HG03135 (cell line): ENCODE data around the gene MSI2.

Source experiments
- ATAC-seq: cut with Tn5 transposase; IDR thresholded peaks from one replicate; pipeline ENCODE4 v1.9.1; 2021; ENCODE audit warnings: mild to moderate bottlenecking, moderate library complexity; ENCODE audit not compliant: unreplicated experiment

The MSI2 gene

DNA sequence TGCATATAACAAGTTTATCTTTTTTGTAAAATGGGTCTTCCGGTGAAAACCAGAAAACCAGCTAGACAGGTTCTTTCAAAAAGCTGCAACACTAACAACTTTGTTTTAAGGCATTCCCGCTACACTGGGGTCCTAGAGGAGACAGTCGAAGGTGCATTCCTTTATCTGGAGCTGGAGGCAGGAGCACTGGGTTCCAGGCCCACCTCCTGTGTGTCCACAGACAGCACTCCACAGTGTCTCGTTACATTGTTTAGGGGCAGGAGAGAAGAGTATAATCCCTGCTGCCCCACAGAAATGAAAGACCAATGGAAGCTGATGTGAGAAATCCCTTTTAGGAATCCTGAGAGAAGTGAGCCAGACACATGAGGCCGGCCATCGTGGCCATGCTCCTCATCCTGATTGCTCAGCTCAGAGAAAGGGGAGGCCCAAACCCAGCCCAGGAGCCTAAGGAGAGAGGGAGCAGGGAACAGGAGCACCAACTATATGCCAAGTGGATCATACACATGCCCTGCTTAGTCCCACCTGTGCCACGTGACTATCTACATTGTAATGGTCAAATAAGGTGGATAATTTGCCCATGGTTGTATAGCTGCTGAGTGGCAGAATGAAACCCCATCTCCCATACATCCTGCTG, 429.3 kb downstream of the MSI2 start:
- no peak for ATAC-seq

DNA sequence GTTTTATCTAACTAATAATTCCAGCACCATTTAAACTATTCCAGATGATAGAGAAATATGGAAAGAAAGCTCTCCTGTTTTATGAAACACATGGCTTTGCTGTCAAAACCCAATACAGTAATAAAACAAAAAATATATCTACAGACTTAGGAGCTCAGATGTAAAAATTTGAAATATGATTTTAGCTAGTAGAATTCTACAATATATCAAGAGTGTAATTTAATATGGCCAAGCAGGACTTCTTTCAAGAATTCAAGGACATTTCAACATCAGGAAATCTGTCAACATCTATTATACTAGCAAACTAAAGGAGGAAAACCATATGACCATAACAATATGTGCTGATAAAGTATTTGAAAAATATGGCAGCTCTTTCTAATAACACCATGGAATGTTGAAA, 431.3 kb downstream of the MSI2 start:
- no peak for ATAC-seq

DNA sequence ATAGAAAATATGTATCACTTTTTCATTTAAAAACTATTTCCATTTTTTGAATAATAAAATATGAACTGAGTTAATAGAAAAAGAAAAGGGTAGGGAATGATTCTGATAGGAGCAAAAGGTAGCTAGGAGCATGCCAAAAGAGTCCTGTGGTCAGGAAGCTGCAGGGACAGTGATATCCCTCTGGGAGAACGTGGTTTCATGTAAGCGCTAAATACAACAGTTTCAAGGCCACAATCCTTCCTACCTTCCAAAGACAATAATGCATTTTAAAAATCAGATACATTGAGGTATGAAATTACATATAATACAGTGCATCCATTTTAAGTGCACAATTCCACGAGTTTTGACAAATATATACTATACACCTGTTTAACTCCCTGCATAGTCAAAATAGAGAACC, 432.9 kb downstream of the MSI2 start:
- ATAC-seq: no peak

DNA sequence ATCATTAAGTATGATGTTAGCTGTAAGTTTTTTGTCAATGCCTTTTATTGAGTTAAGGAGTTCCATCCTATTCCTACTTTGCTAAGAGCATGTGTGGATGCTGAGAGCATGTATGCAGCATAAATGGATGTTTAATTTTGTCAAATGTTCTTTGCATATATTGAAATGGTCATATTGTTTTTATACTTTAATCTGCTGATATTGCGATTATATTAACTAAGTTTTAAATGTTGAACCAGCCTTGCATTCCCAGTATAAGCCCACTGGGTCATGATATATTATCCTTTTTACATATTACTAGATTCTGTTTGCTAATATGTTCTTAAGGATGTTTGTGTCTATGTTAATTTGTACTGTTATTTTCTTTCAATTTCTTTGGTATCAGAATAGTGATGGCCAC, 435.6 kb downstream of the MSI2 start:
- ATAC-seq: no peak

DNA sequence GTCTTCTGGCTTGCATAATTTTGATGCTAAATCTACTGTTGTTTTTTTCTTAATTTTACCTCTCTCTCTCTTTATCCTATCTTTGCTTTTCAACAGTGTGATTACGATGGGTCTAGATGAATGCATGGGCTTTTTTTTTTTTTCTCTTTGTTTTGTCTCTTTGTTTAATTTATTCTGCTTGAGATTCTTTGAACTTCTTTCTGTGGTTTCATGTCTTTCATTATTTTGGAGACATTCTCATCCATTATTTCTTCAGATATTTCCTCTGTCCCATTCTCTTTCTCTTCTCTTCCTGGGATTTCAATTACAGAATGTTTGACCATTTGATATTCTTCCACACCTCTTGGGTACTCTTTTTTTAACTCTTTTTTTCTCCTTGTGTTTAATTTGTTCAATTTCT, 436.4 kb downstream of the MSI2 start:
- ATAC-seq: no peak

DNA sequence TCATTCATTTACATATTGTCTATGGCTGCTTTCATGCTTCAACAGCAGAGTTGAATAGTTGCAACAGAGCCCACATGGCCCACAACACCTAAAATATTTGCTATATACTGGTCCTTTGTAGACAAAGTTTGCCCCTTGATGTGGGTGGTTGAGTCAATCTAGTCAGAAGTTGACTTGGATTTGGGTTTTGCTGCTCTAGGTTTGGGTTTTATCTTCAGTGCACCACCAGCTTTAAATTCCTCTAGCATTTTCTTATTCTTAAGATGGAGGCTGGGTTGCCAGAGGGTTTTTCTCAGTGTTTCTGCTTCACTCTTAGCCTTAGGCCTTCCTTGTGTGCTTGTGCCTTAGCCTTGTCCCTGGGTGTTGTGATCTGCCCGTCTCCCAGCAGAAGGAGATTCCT, 437.7 kb downstream of the MSI2 start:
- no peak for ATAC-seq

DNA sequence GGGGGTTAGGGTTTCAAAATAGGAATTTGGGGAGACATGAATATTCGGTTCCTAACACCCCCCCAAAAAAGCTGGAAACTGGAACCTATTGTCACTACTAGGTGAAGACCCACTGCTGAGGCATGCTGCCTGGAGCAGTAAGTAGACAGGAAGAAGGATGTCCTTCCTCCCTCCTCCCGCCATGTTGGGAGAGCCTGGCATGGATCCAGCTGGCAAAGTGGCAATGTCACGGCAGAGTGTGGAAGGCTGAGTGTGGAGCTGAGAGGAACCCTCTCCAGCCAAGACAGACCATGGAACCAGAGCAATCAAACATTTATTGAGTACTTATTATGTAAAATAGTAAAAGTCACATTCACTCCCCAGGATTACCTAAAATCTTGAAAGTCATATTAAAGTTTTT, 439.7 kb downstream of the MSI2 start:
- no peak for ATAC-seq

DNA sequence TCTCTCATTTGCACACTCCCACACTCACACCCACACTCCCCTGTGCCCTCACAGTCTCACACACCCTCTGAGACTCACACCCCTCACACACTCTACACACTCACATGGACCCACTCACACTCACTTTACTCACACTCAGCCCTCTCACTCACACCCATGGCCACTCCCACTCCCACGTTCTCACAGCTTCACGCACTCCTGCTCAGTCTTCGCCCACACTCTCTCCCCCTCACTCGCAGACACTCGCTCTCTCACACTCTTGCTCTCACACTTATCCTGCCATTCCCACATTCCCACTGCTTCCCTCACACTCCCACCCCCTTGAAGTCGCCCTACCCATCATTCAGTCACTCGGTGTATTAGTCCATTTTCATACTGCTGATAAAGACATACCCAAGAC, 440.9 kb downstream of the MSI2 start:
- no peak for ATAC-seq

DNA sequence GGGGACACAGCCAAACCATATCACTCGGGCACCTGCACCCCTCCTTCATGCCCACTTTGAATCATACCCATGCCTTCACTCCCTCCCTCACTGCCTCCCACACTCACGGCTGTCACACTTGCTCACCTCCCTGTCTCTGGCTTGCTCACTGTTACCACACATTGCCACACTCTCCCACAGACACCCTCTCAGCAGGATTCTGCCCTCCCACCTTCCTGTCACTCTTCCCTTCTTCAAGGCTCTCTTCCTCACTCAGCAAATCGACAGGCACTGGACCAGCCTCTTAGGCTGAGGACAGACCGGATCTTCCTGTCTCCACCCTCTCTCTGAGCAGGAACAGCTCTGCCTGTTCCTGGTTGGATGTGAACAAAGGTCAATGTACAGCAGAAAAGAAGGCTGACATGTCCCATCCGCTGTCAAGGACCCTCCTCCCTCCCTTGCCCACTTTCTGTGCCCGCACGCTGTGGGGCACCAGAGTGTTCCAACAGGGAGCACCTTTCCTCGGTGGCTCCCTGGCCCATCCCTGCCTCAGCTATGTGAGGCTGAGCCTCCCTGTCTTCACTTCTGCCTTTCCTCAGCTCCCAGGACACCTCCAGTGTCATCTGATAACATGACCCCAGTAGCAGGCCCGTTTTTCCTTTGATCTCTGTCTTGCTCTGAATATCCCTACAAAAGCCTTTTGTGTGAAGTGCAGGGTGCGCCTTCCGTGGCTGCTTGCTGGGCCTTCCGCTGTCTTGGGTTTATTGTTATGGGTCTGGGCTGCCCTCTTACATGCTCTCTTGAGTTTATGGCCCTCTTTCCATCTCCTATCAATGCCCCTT, 441.8 kb downstream of the MSI2 start:
- no peak for ATAC-seq

DNA sequence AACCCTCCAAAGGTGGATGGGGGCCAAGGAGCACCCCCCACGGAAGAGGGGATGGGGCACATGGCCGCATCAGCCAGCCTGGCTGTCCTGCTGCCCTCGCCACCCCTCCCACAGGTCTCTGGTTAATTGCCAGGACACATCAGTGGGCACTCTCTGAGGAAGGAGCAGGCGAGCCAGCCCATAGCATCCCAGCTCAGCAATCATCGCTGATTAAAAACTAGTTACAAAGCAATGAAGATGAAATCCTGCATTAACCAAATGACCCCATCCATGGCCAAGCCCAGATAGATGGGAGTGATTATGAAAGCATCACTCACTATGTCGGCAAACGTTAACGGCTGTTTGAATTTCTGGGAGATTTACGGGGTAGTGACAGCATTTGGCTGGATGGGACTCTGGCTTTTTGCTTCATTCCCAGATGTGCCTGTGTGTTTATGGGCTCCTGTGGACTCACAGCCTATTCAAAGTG, 443.5 kb downstream of the MSI2 start:
- no peak for ATAC-seq

DNA sequence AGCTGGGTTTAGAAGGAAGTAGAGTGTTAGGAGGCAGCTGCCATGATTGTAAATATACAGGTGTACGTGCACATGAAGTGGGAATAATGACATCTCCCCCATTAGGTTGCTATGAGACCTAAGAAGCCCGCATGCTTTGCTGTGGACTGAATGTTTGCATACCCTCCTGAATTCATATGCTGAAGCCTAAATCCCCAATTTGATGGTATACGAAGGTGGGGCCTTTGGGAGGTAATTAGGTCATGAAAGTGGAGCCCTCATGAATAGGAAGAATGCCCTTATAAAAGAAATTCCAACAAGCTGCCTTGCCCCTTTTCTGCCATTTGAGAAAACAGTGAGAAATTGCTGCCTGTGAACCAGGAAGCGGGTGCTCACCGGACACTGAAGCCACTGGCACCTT, 444.8 kb downstream of the MSI2 start:
- no peak for ATAC-seq

DNA sequence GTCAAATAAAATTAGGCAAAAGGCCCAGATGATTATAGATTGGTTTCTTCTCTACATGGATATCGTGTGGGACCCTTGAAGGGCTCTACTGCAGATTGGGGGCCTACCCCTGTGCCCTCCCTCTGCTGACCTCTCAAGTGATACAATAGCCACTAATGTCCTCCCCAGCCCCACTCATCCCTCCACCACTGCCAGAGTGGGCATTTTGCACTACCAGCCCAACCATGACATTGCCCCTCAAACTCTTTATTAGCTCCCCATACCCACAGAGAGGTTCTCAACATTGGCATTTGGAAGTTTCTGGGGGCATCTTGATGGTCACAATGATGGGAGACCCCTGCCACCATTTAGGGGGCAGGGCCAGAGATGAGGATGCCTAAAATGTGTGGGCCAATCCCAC, 446.9 kb downstream of the MSI2 start:
- ATAC-seq: no peak

DNA sequence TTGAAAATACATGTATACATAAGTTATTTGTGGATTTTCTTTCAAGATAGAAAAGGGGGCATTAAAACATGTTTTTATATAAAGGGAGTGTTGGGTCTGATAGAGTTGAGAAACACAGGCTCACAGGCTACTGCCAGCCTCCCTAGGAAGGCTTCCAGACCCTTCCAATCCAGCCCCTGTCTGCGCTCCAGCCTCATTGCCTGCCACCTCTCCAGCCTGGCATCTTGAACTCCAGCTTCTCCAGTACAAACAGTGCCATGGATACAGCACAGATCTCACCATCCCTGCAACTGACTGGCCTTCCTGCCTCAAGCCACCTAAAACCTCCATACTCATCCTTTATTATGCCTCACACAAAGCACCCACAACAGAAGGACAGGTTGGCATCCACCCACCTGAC, 448.1 kb downstream of the MSI2 start:
- no peak for ATAC-seq

DNA sequence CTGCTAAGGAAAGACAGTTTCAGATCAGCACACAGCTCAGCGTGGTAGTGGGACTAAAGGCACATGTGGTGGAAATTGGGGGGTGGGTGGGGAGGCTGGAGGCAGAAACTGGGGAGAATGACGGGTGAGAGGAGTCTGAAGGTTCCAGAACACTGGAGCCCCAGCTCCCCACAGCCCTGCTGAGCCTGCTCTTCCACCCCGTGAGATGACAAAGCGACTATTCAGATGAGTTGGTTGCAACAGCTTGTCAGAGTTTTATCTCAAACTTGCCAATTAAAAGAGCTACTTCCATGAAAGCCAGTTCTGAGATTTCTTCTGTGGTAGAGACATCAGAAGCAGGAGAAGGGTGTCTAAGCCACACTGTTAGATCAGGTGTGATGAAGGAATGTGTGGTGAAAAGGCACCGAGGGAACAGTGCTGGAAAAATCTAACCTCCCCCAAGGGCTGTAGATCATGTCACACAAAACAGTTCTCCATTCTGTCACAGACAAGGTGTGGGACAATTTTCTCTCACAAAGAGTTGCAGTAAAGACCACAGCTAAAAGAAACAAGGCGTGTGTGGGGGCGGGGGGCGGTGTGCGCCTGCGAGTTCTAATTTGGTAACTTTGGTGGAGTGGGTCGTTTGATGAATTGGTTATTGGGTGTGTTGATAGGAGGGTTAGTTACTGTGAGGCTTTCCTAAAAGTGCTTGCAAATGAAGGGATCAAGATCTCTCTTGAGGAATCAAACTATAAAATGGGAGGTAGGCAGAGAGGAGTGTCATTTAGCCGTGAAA, 449.8 kb downstream of the MSI2 start:
- ATAC-seq: no peak

DNA sequence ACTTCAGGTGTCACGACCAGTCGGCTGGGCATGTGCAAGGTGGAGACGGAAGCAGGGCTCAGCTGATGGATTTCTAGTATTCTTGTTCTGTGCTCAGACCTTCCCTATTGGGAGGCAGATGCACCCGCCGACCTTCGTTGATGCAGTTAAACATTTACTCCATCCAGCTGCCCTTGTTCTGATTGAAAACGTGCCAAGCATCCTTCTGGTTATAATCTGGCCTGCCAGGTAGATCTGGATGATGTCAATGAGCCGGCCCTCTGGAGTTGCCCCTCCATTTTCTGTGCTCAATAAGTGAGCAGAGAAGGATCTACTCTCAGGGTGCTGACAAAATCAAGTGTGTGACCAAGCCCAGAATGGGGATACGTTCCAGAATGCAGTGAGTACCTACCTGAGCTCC, 450.4 kb downstream of the MSI2 start:
- ATAC-seq: no peak

DNA sequence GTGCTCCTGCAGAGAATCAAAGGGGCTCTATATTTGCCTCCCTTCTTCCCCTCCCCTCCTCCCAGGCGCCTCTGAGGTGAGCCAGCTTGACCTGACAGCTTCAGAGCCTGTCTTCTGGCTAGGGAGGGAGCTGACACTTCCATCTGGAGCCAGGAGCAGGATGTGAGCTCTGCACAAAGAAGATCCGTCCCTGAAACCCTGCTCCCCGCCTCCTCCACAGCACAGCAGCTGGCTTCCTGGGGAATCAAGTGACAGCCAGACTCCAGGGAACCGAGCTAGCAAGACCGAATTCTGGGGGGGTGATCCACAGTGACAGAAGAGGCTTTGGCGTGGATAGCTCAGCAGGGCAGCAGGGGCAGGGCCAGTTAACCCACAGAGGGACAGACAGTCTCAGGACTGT, 451.6 kb downstream of the MSI2 start:
- ATAC-seq: no peak

DNA sequence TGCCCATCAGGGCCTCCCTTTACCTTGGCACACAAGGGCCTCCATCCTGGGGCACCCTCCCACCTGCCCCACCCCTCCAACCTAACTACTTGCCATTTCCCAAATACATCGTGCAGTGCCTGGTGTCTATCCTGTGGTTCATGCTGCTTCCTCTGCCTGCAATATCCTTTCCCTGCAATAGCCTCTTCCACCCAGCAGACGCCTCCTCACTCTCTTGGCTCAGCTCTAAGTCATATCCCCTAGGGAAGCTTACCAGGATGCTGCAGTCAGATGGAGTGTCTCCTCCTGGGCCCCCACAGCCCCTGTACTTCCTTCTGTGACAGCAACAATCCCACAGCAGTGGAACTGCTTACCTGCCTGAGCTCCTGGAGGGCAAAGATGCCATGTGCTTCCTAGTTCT, 452.1 kb downstream of the MSI2 start:
- ATAC-seq: no peak

DNA sequence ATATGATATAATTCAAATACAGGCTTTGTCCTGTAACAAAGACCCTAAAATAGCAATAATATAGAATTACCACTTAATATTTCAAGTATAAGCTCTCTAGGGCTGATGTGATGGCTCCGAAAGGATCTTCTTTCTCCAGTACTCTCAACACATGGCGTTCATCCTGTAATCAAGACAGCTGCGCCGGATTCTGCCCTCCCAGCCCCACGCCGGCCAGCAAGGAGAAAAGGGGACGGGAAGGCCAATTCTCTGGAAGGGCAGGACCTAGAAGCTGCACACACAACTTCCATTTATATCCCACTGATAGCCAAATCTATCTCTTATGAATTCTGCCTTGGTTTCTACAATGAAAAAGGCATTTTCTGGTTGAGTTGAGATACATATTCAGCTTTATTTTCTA, 456.8 kb downstream of the MSI2 start:
- no peak for ATAC-seq

DNA sequence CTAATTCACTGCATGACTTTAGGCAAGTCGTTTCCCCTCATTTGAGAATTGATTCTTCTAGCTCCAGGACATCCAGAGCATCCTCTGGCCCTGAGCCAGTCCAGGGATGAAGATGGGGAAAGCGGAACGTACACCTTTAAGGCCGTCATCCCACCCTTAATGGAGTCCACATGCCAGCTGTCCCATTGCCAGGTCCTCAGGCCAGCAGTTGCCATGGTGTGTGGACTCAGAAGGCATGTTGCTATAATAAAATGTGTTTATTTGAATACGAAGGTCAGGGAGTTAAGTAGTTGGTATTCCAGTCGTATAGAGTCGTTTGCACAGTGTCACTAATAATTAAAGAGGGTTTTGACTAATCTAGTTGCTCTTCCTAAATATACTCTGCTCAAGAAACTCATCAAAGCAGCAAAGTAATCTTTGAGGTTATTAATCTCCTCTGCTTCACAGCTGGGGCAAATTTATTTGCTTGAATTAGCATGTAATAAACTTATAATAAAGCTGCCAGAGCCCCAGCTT, 458.4 kb downstream of the MSI2 start:
- no peak for ATAC-seq

DNA sequence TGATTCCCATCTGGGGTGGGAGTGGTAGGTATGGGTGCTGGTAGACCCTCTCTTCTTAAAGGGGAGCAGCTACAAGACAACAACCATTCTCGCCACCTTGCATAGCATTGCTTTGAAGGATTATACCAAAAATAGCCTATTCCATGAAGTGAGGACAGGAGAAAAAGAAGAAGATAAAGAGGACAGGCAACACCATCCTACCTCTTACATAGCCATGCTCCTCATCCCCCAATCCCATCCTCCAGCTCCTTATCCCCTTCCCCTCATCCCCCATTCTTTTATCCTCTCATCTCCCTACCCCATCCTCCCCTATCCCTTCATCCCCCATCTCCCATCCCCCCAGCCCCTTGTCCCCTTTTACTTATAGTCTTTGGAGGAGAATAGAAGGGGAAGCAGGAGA, 459.7 kb downstream of the MSI2 start:
- ATAC-seq: no peak

DNA sequence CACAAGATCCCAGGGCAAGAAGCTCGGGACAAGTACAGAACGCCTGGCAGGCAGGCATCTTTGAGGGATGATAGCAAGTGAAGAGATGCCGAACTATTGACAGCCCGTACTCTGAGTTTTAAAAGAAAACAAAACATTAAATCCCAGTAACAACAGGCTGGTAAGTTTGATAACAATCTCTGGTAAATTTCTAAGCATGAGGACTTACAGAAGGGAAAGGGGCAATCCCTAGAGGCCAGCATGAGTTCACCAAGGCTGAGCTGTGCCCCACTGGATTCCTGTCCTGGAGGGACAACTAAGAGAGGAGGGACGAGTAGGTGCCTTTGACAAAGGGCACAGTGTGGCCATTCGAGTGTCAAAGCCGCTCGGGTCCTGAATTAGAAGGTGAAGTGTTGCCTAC, 462.6 kb downstream of the MSI2 start:
- no peak for ATAC-seq
